Mesothelial cell of epicardium (in vitro differentiated cells): ENCODE measurements around the gene MAPK7. TPM values are rescaled to one million over a fixed set of nuclear protein-coding genes. Genes with fewer than 3 reads are reported as not detected.
A peak's percentile ranks its signal among the peaks of the same experiment; 100 is the strongest.

Source experiments
- DNase-seq, 2 experiments: peaks; one replicate each; pipeline ENCODE4 v3.0.0; 2021; ENCODE audit warnings: low spot score in 2 of 2; ENCODE audit not compliant: unreplicated experiment in 2 of 2
- H3K27ac Mint-ChIP-seq: 2 replicates; pipeline ENCODE4 v1.8.0; 2021; ENCODE audit warnings: mixed read lengths
- H3K27me3 Mint-ChIP-seq: 2 replicates; pipeline ENCODE4 v1.8.0; 2021; ENCODE audit warnings: low read depth, mixed read lengths
- H3K36me3 Mint-ChIP-seq: 2 replicates; pipeline ENCODE4 v1.8.0; 2021; ENCODE audit warnings: mixed read lengths
- H3K4me1 Mint-ChIP-seq: 2 replicates; pipeline ENCODE4 v1.8.0; 2021; ENCODE audit warnings: mixed read lengths
- H3K4me3 Mint-ChIP-seq: 2 replicates; pipeline ENCODE4 v1.8.0; 2021; ENCODE audit warnings: mild to moderate bottlenecking, moderate library complexity, mixed read lengths
- H3K9me3 Mint-ChIP-seq: 2 replicates; pipeline ENCODE4 v1.8.0; 2021; ENCODE audit warnings: mixed read lengths
- CTCF ChIP-seq: fragments of 200-600 bp; sonication (generic); IDR thresholded peaks from one replicate; pipeline ENCODE4 v1.5.0; 2021; ENCODE audit warnings: antibody characterized with exemption; ENCODE audit not compliant: unreplicated experiment
- total RNA-seq: library from RNA; stranded (reverse); gene quantifications from 3 replicates; pipeline ENCODE4 v1.2.1, GENCODE V29; 2021

The MAPK7 gene
- total RNA-seq, 1 donor from 2014 or later: 46.0 TPM

GRCh38 chr17:19398301-19399181 lies 20.2 kb downstream of the MAPK7 start:
- no peak for TF ChIP-seq CTCF
- H3K27me3 Mint-ChIP-seq: no peaks in the 10 kb centered on the region
- H3K27ac Mint-ChIP-seq: peak overlapping the region; percentile 69
- no peak overlapping the region for H3K4me3 Mint-ChIP-seq
- peaks cover 1% of the 10 kb centered on the region for H3K9me3 Mint-ChIP-seq
- H3K4me1 Mint-ChIP-seq: peaks cover 25% of the 10 kb centered on the region
- no peaks in the 10 kb centered on the region for H3K36me3 Mint-ChIP-seq
- DNase-seq: no peak

DNA sequence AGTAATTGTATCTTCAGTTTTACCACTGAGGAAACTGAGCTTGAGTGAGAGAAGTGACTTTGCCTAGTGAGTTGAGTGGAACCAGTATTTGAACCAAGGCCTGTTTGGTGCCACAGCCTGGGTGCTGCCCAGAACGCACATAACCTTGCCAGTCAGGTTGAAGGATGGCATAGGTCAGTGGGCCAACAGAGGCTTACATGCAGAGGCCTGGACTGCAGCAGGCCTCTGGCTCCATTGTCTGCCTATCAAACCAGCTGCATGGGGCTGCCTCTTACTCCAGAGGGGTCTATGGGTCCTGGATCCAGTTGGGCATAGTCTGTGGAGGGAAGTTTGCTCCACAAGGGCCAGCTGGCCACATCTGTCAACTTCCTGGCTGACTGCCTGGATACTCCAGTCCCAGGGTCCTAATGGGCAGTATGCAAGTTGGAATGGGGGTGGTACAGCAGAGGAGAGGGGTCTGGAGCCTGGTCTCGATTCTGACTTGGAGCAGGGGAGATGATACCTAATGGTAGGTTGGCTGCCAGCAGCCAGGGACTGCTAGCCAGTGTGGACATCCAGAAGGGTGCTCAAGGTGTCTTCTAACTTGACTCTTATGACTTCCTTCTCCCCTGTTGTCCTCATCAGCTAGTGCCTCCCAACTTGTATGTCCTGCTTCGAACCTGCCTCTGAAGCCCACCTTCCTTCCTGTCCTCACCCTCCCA lies 21.6 kb downstream of the MAPK7 start:
- Mint-ChIP-seq H3K36me3 (no peaks in the 10 kb centered on the region), H3K4me3 (no peak overlapping the region), H3K27ac (no peak overlapping the region), H3K4me1 (peaks cover 25% of the 10 kb centered on the region), H3K27me3 (no peaks in the 10 kb centered on the region), H3K9me3 (peaks cover 4% of the 10 kb centered on the region)
- TF ChIP-seq CTCF: no peak
- no peak for DNase-seq

DNA sequence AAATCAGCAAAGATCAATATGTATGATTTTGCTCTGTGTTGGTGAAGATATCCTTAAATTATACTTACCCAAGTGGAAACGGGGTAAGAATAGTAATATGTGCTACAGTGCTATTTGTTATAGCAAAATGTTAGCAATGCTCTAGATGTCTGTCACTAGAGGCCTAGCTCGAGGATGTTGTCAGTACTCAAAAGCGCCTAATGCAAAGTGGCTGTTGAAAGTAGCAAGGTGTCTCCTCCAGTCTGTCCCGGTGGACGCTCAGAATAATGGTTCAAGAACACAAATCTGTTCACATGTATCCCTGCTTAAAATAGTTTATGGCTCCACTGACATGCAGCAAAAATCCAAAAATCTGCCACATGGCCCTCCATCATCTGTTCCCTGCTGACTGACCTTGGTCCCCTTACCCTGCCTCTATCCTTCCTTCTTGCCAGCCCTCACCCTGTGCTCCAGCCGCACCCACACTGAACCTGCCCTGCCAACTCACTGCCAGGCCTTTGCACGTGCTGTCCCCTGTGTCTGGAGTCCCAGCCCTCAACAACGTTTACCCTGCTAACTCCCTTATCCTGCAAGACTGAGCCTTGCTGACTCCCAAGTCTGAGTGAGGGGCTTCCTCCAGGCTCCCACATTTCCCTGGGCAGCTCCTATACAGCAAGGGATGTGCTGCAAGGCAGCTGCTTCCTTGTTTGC lies 23.2 kb downstream of the MAPK7 start:
- Mint-ChIP-seq H3K27me3 (no peaks in the 10 kb centered on the region), H3K4me1 (peaks cover 25% of the 10 kb centered on the region), H3K27ac (no peak overlapping the region), H3K4me3 (no peak overlapping the region), H3K36me3 (no peaks in the 10 kb centered on the region), H3K9me3 (peaks cover 4% of the 10 kb centered on the region)
- TF ChIP-seq CTCF: no peak
- DNase-seq: no peak

- Mint-ChIP-seq H3K4me3 (no peak overlapping the region), H3K36me3 (no peaks in the 10 kb centered on the region), H3K27ac (peak overlapping the region; percentile 14), H3K4me1 (peaks cover 25% of the 10 kb centered on the region), H3K9me3 (peaks cover 4% of the 10 kb centered on the region), H3K27me3 (no peaks in the 10 kb centered on the region)
- no peak for TF ChIP-seq CTCF
- no peak for DNase-seq
Observed at GRCh38 chr17:19402171-19402570, 23.9 kb downstream of the MAPK7 start.

GRCh38 chr17:19403021-19403420 lies 24.7 kb downstream of the MAPK7 start:
- Mint-ChIP-seq H3K27me3 (no peaks in the 10 kb centered on the region), H3K9me3 (peaks cover 4% of the 10 kb centered on the region), H3K4me3 (no peak overlapping the region), H3K36me3 (no peaks in the 10 kb centered on the region), H3K4me1 (peaks cover 22% of the 10 kb centered on the region), H3K27ac (no peak overlapping the region)
- TF ChIP-seq CTCF: no peak
- no peak for DNase-seq
